Activated CD4-positive, alpha-beta T cell treated with anti-CD3 and anti-CD28 coated beads for 24 hours (primary cell): ENCODE results near the gene STK38.

Source experiments
- DNase-seq, 2 donors: peaks; one replicate each; pipeline ENCODE4 v3.0.0-alpha.2; 2020; ENCODE audit warnings: low read depth in 2 of 2

STK38 gene

DNA sequence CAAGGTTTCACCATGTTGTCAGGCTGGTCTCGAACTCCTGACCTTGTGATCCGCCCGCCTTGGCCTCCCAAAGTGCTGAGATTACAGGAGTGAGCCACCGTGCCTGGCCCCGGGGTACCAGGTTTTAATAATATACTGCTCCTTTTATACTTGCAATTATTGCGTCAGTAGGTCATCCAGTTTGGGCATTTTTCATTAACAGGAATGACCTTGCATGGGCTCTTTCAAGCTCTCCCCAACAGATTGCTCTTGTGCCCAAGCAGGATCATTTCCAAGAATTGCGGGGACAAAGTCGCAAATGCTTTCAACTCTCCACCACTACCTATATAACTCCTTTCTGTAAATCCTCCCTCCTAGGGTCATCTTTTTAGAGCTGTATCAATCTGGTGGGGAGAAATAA, 23.8 kb downstream of the STK38 start:
- DNase-seq: no peak

DNA sequence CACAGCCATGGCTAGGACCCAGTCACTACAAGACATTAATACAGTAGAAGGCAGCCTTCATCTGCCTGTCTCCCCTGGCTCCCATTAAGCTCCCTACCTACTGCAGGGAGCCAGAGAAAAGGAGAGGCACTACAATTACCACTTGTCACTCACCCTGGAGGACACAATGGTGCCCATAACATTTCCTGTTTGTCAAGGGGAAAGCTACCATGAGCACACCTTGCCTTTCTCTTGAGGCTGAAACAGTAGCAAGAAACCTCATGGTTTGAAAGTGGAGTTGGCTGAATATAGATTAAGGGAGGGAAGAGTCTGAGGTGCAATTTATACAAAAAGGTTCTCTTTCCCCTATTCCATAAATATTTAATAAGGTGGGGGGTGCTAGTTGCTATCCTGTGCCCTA, 27.9 kb downstream of the STK38 start:
- DNase-seq: no peak

DNA sequence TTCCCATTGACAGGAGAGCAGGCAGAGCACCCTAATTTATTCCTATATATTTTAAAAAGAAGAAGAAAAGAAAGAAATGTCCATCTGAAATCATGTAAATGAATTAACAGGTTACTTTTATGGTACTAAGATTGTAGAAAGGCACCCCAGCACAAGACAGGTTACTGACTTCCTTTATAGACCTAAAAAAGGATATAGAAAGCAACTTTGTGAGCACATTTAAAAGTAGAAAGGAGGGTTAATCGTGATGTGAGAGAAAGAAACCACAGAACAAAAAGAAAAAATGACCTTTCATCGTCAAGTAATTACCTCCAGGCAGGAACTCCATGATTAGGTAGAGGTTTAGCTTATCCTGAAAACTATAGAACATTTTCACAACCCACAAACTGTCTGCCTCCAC, 29.9 kb downstream of the STK38 start:
- no peak for DNase-seq

DNA sequence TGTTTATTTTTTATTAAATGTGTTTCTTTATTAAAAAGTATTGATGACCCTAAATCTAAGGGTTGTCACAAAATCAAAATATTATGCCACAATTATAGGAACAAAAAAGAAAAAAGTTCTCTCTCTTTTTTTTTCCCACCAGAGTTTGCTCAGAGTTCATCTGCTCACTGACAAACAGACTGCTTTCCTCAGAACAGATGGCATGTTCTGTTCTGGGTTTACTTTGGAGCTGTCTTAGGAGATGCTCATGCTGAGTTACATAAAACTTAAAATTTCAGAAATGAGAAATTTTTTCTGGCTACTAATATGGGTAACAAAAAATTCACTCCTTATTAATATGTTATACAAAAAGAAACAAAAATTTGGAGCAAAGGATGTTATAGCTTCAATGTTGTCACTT, 30.3 kb downstream of the STK38 start:
- no peak for DNase-seq

DNA sequence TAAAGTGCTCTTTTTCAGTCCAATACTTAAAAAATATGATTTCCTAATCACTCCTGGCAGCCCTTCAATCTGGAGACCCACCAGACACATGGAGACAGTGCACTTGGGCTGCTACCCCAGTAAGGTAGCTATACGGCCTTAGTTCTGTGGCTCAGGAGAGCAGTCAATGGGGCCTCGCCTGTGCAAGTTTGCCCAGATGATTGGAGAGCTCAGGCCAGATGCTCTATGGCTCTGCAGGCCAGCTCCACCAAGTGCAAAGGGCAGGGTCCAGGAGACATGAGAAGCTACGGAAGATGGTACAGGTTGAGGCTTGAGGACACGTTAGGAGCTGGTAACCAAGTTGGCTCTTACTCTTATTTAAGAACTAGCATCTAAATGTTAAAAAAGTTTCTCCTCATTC, 30.7 kb downstream of the STK38 start:
- DNase-seq: no peak

DNA sequence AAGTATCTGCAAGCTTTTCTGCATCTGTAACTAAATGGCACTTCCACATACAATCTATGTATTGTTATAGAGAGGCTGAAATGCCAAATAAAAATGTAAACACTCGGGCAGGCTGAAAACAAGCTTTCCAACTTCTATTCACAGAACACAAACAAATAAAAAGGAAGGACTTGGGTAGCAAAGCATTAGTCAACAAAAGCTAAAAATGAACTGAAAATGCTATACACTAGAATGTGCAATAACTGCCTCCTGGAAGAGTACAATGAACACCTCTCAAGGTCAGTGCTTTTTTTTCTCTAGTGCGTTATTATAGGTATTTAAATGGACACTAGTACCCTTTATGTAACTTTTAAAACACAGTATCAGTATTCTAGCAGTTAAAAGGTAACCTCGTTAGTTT, 31.4 kb downstream of the STK38 start:
- DNase-seq: no peak

DNA sequence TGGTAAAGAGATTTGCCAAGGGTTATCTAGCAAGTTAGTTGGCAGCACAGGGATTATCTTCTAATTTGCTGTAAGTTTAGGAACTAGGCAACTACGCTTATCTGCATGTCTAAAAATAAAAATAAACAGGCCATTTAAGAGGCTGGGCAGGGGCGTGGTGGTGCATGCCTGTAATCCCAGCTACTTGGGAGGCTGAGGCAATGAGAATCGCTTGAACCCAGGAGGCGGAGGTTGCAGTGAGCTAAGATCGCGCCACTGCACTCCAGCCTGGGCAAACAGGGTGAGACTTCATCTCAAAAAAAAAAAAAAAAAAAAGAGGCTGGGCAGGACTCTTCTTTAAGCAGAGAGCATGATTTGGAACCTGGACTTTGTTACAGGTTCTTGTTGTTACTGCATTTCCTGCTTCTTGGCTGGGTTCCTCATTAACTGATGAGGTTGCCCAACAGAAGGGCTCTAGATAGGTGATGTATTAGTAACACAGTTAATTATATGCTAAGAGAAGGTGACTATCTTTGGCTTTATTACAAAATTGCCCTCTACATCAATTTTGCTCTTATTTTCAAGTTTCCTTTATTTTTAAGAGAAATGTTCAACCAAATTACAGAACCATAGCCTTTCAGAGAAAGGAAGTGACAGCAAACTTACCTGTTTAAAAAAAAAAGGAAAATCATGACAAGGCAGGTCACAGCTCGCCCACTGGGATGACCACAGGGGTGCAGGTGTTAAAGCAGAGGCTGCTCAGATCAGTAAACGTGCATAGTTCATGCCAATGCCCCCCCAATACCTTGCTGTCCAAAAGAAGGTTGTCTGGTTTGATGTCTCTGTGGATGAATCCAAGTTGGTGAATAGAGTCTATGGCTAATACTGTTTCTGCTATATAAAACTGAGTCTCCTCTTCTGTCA, 32.5 kb downstream of the STK38 start:
- no peak for DNase-seq

DNA sequence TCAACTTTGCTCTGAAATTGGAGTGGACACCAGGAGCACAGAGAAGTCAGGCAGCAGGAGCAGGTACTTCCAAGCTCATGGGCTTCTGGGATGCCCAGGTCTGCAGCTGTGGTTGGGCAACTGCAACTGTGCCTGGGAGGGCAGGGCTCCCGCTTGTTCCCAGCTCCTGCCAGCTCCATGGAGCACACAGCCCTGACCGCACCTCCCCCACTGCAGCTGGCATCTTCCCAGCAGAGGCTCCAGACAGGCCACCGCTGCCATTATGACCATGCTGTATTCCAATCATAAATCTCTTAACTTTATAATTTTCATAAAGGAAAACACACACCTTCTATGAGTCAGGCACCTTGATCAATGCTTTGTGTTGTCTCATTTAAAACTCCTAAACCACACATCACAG, 36.9 kb downstream of the STK38 start:
- no peak for DNase-seq

DNA sequence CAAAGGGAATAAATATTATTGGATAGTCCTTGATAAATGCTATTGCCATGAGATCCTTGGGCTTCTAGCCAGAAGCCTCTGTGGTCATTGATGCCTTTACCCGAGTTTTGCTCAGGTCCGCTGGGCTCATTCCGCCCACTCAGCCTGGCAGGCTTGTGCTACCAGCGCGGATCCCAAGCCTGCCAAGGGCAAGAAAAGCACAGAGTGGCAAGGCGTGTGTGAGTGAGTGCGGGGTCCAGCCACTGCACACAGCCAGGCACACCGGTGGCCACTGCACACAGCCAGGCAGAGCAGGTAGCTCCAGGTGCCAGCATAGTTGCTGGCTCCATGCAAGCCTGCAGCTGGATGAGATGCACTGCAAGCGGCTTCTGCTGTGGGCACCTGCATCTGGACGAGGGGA, 38.7 kb downstream of the STK38 start:
- no peak for DNase-seq

DNA sequence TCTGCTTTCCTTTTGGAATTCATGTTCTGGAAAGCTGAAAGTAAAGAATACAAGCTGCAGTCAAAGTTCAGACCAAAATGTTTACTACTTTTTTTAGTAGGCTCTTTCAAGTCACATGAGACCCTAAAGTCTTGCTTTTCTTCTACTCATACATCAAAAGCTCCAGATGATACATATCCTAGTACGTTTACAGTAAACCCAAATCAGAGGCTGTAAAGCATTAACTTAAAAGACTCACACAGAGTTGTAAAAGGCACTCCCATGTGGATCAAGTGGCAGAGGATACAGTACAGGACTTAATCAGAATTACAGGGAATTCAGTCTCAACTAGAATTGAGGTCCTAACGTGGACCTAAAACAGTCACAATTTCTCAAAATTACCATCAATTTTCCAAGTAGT, 40.7 kb downstream of the STK38 start:
- DNase-seq: no peak

DNA sequence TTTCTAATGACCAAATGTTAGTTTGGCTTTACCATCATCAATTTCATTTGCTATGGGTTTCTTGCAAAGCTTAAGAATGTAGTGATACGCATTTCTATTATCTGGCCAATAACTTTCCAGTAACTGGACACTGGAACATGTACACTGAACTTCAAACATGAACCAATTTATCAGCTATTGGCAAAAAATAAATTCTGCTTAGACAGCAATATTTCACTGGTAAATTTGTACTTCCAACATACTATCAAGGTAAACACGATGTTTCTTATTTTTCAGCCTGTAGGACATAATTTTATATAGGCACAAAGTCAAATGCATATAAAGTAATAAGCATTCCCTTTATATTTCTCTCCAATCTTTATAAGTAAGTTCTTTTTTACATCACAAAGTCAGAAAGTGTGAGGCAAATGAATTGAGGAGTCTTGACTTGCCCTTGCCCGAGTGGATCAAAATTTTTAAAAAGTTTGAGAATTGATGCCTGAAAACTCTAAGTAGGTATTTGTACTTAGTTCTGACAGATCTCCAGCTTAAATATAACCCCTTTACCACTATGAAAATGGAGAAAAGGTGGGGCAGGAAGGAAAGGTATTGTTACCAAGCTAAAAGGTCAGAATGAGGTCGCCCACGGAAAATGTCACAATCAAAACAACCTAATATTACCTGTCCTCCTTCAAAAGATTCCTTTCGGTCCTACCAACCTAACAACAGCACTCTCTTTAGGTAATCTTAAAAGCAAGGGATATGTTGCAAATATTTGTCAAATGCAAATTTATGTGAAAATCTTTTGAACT, 41.3 kb downstream of the STK38 start:
- no peak for DNase-seq

DNA sequence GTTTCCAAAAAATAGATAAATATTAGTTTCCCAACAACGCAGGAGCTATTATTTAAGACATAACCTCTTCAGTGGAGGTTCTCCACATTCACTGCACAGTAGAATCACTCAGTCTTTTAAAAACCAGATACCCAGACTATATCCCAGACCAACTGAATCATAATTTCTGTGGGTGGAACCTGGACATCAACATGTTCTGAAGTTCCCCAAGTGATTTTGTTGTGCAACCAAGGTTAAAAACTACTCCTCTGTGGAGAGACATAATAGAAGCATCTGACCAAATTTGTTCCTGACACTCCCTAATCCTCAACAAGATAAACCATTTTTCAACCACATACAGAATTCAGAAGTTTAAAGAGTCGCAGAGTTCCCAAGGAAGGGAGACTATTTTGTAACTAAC, 42.3 kb downstream of the STK38 start:
- DNase-seq: no peak

DNA sequence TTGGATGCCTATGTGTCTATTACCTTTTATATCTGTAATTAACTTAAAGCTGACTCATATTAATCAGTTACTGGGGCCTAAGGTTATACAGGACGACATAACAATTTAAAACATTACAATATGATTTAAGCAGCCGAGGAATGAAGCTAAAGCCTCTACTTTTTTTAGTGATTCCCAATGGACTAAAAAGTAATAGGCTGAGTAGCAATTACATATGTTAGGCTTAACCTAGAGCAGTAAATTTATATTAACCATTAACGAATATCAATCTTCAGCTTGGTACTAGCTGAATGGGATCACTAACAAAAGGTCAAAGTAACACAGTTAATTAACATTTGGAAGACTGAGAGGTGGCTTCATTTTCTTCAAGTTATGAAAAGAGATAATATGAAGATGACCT, 43.1 kb downstream of the STK38 start:
- no peak for DNase-seq

DNA sequence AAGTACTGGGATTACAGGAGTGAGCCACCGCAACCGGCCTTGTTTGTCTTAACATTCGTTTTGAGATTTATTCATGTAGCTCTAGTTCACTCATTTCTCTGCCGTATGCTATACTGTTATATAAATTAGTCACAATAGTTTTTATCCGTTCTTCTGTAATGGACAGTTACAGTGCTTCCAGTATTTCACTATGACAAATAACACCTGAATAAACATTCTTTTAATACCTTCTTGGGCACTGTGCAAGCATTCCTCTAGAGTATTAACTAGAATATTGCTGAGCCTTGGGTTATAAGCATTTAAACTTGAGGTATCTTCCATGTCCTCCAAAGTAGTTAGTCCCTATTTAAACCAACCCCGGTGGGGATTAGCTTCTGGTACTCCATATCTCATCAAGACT, 45.6 kb downstream of the STK38 start:
- DNase-seq: no peak

DNA sequence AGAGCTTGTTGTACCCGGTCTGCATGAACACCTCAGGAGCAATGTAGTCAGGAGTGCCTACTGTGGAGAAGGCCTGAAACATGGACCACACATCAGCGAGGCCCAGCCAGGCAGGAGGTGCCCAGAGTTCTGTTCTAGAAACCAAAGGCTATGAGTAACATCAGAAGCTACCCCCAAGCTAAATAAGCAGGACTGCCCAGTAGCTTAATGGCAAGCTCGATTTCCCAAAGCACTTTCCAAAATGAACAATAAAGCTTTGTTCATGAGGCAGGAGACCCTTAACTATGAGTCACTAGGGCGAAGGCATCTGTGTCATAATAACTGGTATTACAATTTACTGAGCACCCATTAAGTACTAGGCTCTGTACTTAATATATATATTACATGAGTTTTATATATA, 47.4 kb downstream of the STK38 start:
- DNase-seq: no peak

DNA sequence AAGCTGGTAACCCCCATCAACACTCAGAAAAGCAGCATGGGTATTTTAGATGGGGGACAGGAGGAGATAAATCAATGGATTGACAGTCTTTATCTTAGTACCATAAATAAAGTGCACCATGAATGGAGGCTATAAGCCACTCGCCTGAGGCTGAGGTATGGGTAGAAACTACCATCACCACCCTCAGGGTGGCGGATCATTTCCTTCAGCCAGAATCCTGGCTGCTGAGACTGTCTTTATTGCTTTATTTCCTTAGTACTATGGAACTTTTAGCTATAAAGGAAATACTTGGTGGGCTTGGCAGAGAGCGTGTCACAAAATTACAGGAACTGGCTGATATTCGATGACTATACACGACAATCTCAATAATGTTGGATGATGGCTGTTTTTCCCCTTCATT, 52.2 kb downstream of the STK38 start:
- no peak for DNase-seq

DNA sequence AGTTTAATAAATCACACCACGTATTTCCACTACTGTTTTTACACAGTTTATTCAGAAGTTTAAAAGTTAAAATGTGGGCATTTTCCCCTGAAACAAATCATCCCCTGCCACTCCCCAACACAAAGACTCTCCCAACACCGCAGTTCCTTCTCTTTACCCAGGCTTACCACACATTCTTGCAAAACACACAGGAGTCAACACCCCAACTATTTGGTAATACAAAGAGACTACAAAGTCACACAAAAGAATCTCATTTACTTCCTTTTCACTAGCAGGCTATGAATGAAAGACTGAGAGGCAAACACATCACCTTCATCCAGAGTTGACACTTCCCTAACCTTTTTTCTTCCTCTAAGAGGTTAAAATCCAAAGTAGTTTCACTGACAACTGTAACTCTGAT, 53.4 kb downstream of the STK38 start:
- DNase-seq: no peak

DNA sequence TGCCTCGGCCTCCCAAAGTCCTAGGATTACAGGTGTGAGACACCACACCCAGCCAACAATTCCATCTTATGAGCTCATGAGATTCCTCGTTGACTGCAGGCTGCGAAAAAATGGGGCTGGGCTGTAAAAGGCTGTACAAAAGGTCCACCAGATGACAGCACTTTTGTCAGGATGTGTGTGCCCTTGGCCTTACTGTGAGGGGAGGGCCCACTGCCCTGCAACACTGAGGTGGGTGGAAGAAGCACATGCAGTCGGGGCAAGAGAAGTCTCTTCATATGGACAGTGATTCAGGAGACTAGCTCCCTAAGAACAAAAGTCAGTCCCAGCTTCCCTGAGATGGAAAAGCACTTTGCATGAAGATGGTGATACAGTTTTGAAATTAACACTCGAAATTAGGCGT, 54.0 kb downstream of the STK38 start:
- DNase-seq: no peak

DNA sequence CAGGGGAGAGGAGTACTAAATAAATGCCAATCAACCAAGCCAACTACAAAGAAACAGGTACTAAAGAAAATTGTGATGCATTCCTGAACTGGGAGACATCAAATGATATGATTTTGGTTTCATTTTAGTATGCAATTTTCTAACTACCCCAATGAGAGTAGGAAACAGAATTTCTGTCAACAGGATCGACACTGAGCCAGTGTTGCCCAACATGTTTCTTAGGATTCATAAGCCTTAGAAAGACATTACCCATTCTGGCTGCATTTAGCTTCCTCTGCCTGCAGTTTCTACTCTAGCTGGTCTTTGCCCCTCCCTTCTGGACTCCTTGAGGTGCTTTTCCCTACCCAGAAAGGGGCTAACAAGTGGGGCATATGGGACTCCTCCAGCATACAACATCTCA, 54.7 kb downstream of the STK38 start:
- no peak for DNase-seq

DNA sequence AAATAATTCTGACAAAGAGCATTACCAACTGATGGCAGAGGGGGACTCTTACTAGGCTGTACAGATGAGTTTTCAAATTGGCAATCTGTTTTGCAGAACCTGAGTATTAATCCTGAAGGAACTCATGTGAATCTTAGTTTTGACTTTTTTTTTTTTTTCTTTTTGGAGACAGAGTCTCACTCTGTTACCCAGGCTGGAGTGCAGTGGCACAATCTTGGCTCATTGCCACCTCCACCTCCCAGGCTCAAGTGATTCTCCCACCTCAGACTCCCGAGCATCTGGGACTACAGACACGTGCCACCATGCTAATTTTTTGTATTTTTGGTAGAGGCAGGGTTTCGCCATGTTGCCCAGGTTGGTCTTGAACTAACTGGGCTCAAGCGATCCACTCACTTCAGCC, 55.2 kb downstream of the STK38 start:
- no peak for DNase-seq

DNA sequence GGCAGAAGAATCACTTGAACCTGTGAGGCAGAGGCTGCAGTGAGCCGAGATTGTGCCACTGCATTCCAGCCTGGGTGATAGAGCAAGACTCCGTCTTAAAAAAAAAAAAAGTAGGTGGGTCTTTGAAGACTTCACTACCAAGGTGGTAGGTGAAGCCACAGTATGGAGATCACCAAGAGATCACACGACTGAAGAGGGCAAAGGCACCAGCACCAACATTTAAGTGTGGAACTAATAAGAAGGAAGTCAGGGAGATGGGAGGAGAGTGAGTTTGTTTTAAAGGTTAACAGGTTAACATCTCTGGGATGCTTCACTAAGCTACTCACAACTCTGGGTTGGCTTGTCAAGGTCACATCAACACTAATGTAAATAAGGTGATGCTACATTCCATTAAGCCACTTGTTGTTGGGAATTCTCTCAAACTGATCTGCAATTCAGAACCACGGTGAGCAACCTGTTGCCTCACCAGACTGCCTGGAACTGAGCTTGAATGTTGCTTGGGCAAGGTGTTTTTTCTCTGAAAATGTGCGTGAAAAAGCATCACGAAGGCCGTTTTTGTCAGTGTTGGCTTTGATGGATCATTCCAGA, 55.8 kb downstream of the STK38 start:
- DNase-seq: no peak

DNA sequence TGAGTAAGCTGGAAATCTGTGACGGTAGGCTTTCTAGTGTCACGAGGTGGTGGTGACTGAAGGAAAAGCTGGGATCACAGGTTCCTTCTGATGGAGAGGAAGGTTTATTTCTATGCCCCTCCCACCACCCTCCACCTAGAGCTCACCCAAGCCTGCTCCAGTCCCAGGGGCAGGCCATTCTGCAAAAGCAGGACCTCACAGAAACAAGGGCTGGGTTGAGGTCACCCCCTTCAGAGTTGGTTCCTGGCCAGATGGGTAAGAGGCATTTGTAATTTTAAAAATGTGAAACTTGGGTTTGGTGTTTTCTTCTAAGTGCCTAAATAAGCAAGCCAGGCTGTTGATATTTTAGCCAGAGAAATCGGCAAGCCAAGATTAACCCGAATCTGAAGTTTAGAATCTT, 57.9 kb downstream of the STK38 start:
- no peak for DNase-seq

DNA sequence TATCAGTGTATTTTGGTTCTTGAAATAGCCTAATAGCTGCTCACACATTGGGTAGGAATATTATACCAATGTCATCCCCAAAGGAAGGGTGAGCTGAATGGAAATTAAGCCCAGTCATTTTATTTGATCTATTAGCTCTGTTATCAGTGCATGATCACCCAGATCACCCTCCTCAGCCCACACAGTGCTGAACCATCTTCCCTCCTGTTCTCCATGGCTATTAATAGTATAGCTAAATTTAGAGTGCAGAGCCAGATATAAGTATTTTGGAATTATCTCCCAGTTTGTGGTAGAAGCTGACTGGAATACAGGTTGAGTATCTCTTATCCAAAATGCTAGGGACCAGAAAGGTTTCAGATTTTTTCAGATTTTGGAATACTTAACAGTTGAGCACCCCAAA, 59.1 kb downstream of the STK38 start:
- DNase-seq: no peak
